PC-9 (cell line): ENCODE results near the gene MYO1H. TPM values are rescaled to one million over a fixed set of nuclear protein-coding genes. Genes with fewer than 3 reads are reported as not detected.
"Not testable (repeated sequence)": the region's sequence is repeated elsewhere in the genome, so short reads cannot be mapped to it uniquely, and the experiment has no call there.

Experiments used
- BruUV-seq: library from RNA; stranded (reverse); fragments of 400-500 nt; replicated peaks from 2 replicates; lab custom pipeline; 2021; lab: Mats Ljungman, UMichigan
- CTCF ChIA-PET: fragments of 300-600 bp; sonication (Branson Sonifier 250); formaldehyde crosslinking; loops from one replicate; lab custom pipeline; 2022; ENCODE audit warnings: antibody characterized with exemption; lab: Charles Lee
- POLR2A ChIA-PET: fragments of 300-600 bp; sonication (Branson Sonifier 250); formaldehyde crosslinking; loops from one replicate; lab custom pipeline; 2022; ENCODE audit warnings: antibody characterized with exemption; ENCODE audit not compliant: unreplicated experiment; lab: Charles Lee
- DNase-seq, 2 experiments: peaks; one replicate each; pipeline versions ENCODE4 v3.0.0 to v3.0.0-alpha.2; 2015 to 2022; ENCODE audit warnings: mixed read lengths in 1 of 2
- H2AFZ ChIP-seq: fragments of 200-600 bp; sonication (generic); 2 replicates; pipeline ENCODE4 v1.8.1; 2017; ENCODE audit warnings: antibody characterized with exemption
- H3F3A ChIP-seq: fragments of 200-600 bp; sonication (generic); 2 replicates; pipeline ENCODE4 v1.8.1; 2017; ENCODE audit warnings: antibody characterized with exemption, mild to moderate bottlenecking, low read depth; ENCODE audit not compliant: insufficient read depth
- H3K27ac ChIP-seq: fragments of 200-600 bp; sonication (generic); 2 replicates; pipeline ENCODE4 v1.6.1; 2016; ENCODE audit warnings: mixed run types
- H3K27me3 ChIP-seq: fragments of 200-600 bp; sonication (generic); 2 replicates; pipeline ENCODE4 v1.6.1; 2016; ENCODE audit warnings: low read depth, mixed run types; ENCODE audit not compliant: insufficient read depth
- H3K36me3 ChIP-seq: fragments of 200-600 bp; sonication (generic); 2 replicates; pipeline ENCODE4 v1.6.1; 2016; ENCODE audit warnings: low read depth, mixed run types
- H3K4me1 ChIP-seq: fragments of 200-600 bp; sonication (generic); replicated peaks from 2 replicates; pipeline ENCODE4 v1.6.1; 2016; ENCODE audit warnings: mixed run types; ENCODE audit not compliant: insufficient read depth
- H3K4me2 ChIP-seq: fragments of 200-600 bp; sonication (generic); 2 replicates; pipeline ENCODE4 v1.6.1; 2017; ENCODE audit warnings: mixed run types
- H3K4me3 ChIP-seq: fragments of 200-600 bp; sonication (generic); 2 replicates; pipeline ENCODE4 v1.6.1; 2016; ENCODE audit warnings: mixed run types
- H3K79me2 ChIP-seq: fragments of 200-600 bp; sonication (generic); 2 replicates; pipeline ENCODE4 v1.6.1; 2017; ENCODE audit warnings: low read depth, mixed run types
- H3K9me2 ChIP-seq: fragments of 200-600 bp; sonication (generic); 2 replicates; pipeline ENCODE4 v1.8.1; 2017; ENCODE audit warnings: mild to moderate bottlenecking; ENCODE audit not compliant: insufficient read depth
- H3K9me3 ChIP-seq: fragments of 200-600 bp; sonication (generic); 2 replicates; pipeline ENCODE4 v1.8.1; 2016; ENCODE audit warnings: low read depth; ENCODE audit not compliant: insufficient read depth
- H4K20me1 ChIP-seq: fragments of 200-600 bp; sonication (generic); 2 replicates; pipeline ENCODE4 v1.8.1; 2017; ENCODE audit not compliant: insufficient read depth
- CTCF ChIP-seq: fragments of 200-600 bp; sonication (generic); conservative IDR thresholded peaks from 2 replicates; pipeline ENCODE4 v1.6.1; 2017; ENCODE audit warnings: mixed run types, antibody characterized with exemption, mild to moderate bottlenecking, moderate library complexity
- EZH2 ChIP-seq: fragments of 200-600 bp; sonication (generic); IDR thresholded peaks from 2 replicates; pipeline ENCODE4 v1.8.0; 2017; ENCODE audit warnings: antibody characterized with exemption, low read depth
- intact Hi-C: fragments of 100-400 bp; cut with micrococcal nuclease; formaldehyde crosslinking; loops from one replicate; pipeline ENCODE4 v1.10.0; 2022; ENCODE audit not compliant: unreplicated experiment
- total RNA-seq: library from RNA; stranded (reverse); gene quantifications from 2 replicates; pipeline ENCODE4 v1.2.3, GENCODE V29; 2021

MYO1H gene
- total RNA-seq, 1 experiment from 2014 or later: not detected

DNA sequence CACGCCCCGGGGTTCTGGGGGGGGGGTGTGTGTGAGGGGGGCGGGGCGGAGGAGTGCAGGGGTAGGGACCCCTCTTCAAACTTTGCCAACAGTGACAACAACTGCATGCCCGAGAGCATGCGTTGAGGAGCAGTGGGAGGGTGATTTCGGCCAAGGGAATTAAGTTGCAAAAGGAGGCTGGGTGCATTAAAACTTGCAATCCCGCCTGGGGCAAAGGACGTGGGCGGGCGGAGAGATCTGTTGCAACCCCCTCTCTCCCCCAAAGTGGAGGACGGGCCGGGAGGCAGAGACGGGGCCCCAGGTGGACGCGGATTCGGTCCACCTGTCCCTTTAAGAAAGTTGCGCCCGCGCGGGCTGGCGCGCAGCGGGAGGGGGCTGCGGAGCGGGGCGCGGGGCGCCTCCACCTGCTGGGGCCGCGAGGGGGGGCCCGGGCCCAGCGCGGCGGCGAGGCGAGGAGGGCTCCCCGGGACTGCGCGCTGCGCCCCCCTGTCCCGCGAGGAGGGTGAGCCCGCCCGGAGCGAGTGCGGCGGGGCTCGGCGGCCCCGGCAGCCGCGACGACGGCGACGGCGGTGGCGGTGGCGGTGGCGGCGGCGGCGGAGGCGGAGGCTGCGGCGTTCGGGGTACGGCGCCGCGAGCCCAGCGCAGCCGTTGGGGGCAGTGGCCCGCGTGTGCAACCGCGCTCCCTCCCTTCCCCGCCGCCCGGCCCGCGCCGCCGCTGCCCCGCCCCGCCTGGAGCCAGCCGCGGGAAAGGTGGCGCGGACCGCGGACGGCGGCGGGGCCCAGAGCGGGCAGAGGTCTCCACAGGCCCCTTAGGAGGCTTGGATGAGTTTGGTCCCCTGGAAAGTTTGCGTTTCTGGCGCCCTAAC, 38.1 kb upstream of the MYO1H start:
- H3K9me3 ChIP-seq: no peaks in the 10 kb centered on the region
- no peak overlapping the region for H3K27ac ChIP-seq
- peaks cover 21% of the 10 kb centered on the region for H3F3A ChIP-seq
- POLR2A ChIA-PET: no interaction called here
- CTCF ChIA-PET: interaction anchor here (0.6 kb wide), 2 partner anchors 193 to 444 kb away, joined by 3 to 6 read pairs; partner anchors contain the start of gene ACACB
- H2AFZ ChIP-seq: no peak overlapping the region
- DNase-seq: no peak
- no peaks in the 10 kb centered on the region; the same call in 1 of the 2 replicates for H4K20me1 ChIP-seq
- intact Hi-C loops: no loop called here
- no peaks in the 10 kb centered on the region for H3K9me2 ChIP-seq
- TF ChIP-seq CTCF (no peak), EZH2 (no peak)
- no peaks in the 10 kb centered on the region for H3K79me2 ChIP-seq
- no TSS peak for BruUV-seq
- H3K36me3 ChIP-seq: no peaks in the 10 kb centered on the region
- H3K4me2 ChIP-seq: peak overlapping the region; percentile 69
- H3K4me1 ChIP-seq: peaks cover 25% of the 10 kb centered on the region
- H3K4me3 ChIP-seq: peak overlapping the region; percentile 44; the same call in 1 of the 2 replicates
- peaks cover 32% of the 10 kb centered on the region for H3K27me3 ChIP-seq

DNA sequence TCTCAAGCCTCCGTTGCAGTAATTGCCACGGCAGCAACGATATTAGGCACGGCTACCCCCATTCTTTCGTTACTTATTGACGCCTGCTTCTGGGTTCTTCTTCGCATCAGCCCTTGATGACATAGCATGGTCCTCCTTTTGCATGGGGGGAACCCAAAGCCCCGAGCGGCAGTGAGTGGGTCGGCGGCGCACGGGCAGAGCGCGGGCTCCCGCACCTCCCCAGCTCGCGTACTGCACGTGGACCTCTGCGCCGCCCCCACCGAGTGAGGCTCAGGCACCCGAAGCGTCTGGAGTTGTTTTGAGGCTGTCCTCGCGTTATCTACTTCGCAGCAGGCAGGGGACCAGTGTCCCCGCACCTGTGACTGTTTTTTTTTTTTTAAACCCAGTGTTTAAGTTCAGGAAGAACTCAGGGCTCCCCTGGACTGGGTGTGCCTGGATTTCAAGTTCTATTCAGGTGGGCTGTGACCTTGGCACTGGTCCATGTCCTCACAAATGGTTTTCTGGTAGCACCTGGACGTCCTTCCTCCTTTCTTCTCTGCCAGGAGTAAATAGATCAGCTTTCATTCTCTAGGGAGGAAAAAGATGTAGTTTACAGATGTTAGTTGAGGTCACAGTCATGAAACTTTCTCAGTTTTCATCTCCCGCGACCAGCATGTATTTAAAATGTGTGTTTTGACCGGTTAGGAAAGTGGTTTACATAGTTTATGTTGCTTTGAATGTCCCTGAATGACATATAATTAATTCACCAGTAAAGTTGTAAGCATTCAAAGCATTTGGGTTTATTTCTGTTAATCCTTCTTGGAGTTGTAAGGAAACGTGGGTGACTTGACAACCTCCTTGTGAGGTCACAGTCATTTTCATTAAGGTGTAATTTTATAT, 37.2 kb upstream of the MYO1H start:
- DNase-seq: peak in 1 of 2 experiments; percentile 48
- H3K4me2 ChIP-seq: peak overlapping the region; percentile 55
- CTCF ChIA-PET: no interaction called here
- no peak overlapping the region for H2AFZ ChIP-seq
- H3K4me3 ChIP-seq: peak overlapping the region; percentile 44; the same call in 1 of the 2 replicates
- intact Hi-C loops: no loop called here
- no TSS peak for BruUV-seq
- peaks cover 25% of the 10 kb centered on the region for H3K4me1 ChIP-seq
- no peaks in the 10 kb centered on the region for H3K9me3 ChIP-seq
- no peaks in the 10 kb centered on the region; the same call in 1 of the 2 replicates for H4K20me1 ChIP-seq
- H3F3A ChIP-seq: peaks cover 21% of the 10 kb centered on the region
- no peak overlapping the region for H3K27ac ChIP-seq
- H3K27me3 ChIP-seq: peaks cover 32% of the 10 kb centered on the region
- H3K9me2 ChIP-seq: no peaks in the 10 kb centered on the region
- POLR2A ChIA-PET: no interaction called here
- H3K79me2 ChIP-seq: no peaks in the 10 kb centered on the region
- no peak for TF ChIP-seq EZH2
- TF ChIP-seq CTCF: no peak
- no peaks in the 10 kb centered on the region for H3K36me3 ChIP-seq

DNA sequence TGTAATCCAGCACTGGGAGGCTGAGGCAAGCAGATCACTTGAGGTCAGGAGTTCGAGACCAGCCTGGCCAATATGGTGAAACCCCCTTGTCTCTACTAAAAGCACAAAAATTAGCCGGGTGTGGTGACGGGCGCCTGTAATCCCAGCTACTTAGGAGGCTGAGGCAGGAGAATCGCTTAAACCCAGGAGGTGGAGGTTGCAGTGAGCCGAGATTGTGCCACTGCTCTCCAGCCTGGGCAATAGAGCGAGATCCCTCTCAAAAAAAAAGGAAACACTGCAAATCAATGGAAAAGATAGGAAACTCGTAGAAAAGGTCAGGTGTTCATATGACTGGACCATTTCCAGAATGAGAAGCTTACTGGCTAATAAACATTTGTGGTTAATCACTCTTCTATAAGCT, 26.4 kb upstream of the MYO1H start:
- H2AFZ ChIP-seq, H3K27ac ChIP-seq, H3K79me2 ChIP-seq, H3K9me2 ChIP-seq, H3K36me3 ChIP-seq, H3K4me3 ChIP-seq, H3K4me1 ChIP-seq, H3K4me2 ChIP-seq, BruUV-seq, intact Hi-C loops, CTCF ChIA-PET, POLR2A ChIA-PET, DNase-seq, H4K20me1 ChIP-seq, H3F3A ChIP-seq, H3K9me3 ChIP-seq: not testable (repeated sequence)
- H3K27me3 ChIP-seq: peaks cover 29% of the 10 kb centered on the region
